Measurements from ENCODE around the gene MYO18A. TPM values are rescaled to one million over a fixed set of nuclear protein-coding genes. Genes with fewer than 3 reads are reported as not detected.

MYO18A gene
- total RNA-seq, 1 donor from 2014 or later = 45.9 TPM

- Histone ChIP-seq H3K79me2 (ENCODE audit: insufficient read depth, low read length) (no peaks in the 10 kb centered on the region), H3K4me2 (ENCODE audit: low read length) (peak overlapping the region; percentile 17), H3K4me3 (ENCODE audit: insufficient read depth, low read depth, low read length) (no peak overlapping the region), H3K9ac (ENCODE audit: low read length) (peak overlapping the region; percentile 2), H4K20me1 (ENCODE audit: insufficient read depth, low read length) (no peaks in the 10 kb centered on the region), H3K9me3 (ENCODE audit: insufficient read depth, low read depth, low read length) (peaks cover 9% of the 10 kb centered on the region), H3K36me3 (ENCODE audit: insufficient read depth, low read length) (no peaks in the 10 kb centered on the region), H2AFZ (ENCODE audit: low read depth, low read length) (no peak overlapping the region), H3K27ac (ENCODE audit: low read depth, low read length) (no peak overlapping the region), H3K4me1 (ENCODE audit: insufficient read depth, low read length) (peaks cover 19% of the 10 kb centered on the region), H3K27me3 (ENCODE audit: insufficient read depth, low read length) (peaks cover 30% of the 10 kb centered on the region)
- H3K27me3 Mint-ChIP-seq (ENCODE audit: low read depth, unreplicated experiment) = peaks cover 8% of the 10 kb centered on the region
- no peak overlapping the region for H3K4me3 Mint-ChIP-seq (ENCODE audit: unreplicated experiment)
- H3K27ac Mint-ChIP-seq (ENCODE audit: unreplicated experiment) = peak overlapping the region; percentile 69
- peaks cover 18% of the 10 kb centered on the region for H3K4me1 Mint-ChIP-seq (ENCODE audit: low read depth, unreplicated experiment)
- FAIRE-seq (peak; percentile 20), DNase-seq (ENCODE audit: low read depth) (peak; percentile 92)
- TF ChIP-seq EZH2 (IDR thresholded peaks at IDR 0.05; ENCODE audit: insufficient read depth, low read length) (no peak), CTCF (IDR thresholded peaks at IDR 0.05; ENCODE audit: insufficient read depth, low read depth, low read length) (no peak)
- peaks cover 8% of the 10 kb centered on the region for H3K9me3 Mint-ChIP-seq (ENCODE audit: unreplicated experiment)
- peaks cover 3% of the 10 kb centered on the region for H3K36me3 Mint-ChIP-seq (ENCODE audit: low read depth, unreplicated experiment)
These were observed 140.2 kb downstream of the MYO18A start for GRCh38 chr17:29039764-29040598.

- Histone ChIP-seq H4K20me1 (ENCODE audit: insufficient read depth, low read length) (no peaks in the 10 kb centered on the region), H3K9ac (ENCODE audit: low read length) (no peak overlapping the region), H3K4me2 (ENCODE audit: low read length) (peak overlapping the region; percentile 23), H3K27ac (ENCODE audit: low read depth, low read length) (no peak overlapping the region), H2AFZ (ENCODE audit: low read depth, low read length) (no peak overlapping the region), H3K9me3 (ENCODE audit: insufficient read depth, low read depth, low read length) (peaks cover 20% of the 10 kb centered on the region), H3K4me3 (ENCODE audit: insufficient read depth, low read depth, low read length) (no peak overlapping the region), H3K79me2 (ENCODE audit: insufficient read depth, low read length) (no peaks in the 10 kb centered on the region), H3K27me3 (ENCODE audit: insufficient read depth, low read length) (peaks cover 39% of the 10 kb centered on the region), H3K4me1 (ENCODE audit: insufficient read depth, low read length) (peaks cover 18% of the 10 kb centered on the region), H3K36me3 (ENCODE audit: insufficient read depth, low read length) (no peaks in the 10 kb centered on the region)
- DNase-seq (ENCODE audit: low read depth) = no peak
- Mint-ChIP-seq H3K36me3 (ENCODE audit: low read depth, unreplicated experiment) (peaks cover 3% of the 10 kb centered on the region), H3K4me1 (ENCODE audit: low read depth, unreplicated experiment) (peaks cover 15% of the 10 kb centered on the region), H3K27ac (ENCODE audit: unreplicated experiment) (no peak overlapping the region), H3K27me3 (ENCODE audit: low read depth, unreplicated experiment) (peaks cover 7% of the 10 kb centered on the region), H3K9me3 (ENCODE audit: unreplicated experiment) (peaks cover 14% of the 10 kb centered on the region), H3K4me3 (ENCODE audit: unreplicated experiment) (no peak overlapping the region)
- TF ChIP-seq EZH2 (IDR thresholded peaks at IDR 0.05; ENCODE audit: insufficient read depth, low read length) (peak; percentile 5), CTCF (IDR thresholded peaks at IDR 0.05; ENCODE audit: insufficient read depth, low read depth, low read length) (no peak)
- no peak for FAIRE-seq
These were observed 142.0 kb downstream of the MYO18A start for GRCh38 chr17:29038085-29038795.
